SK-N-SH (cell line): ENCODE data around the gene AK3.

Source experiments
- EP300 ChIP-seq, 2 experiments: IDR thresholded peaks; 2 replicates each; pipeline versions ENCODE4 v1.4.0 to v1.6.1; 2012; ENCODE audit warnings: borderline replicate concordance in 1 of 2, low read depth in 1 of 2, low read length in 1 of 2
- REST ChIP-seq: IDR thresholded peaks from 2 replicates; pipeline ENCODE4 v1.6.1; 2012; ENCODE audit warnings: mild to moderate bottlenecking, low read depth, low read length, moderate library complexity

- TF ChIP-seq EP300 (IDR thresholded peaks at IDR 0.05; ENCODE audit: borderline replicate concordance in 1 of 2, low read depth in 1 of 2, low read length in 1 of 2) (no peak), REST (no peak)
Observed at GRCh38 chr9:4769321-4770080, 28.5 kb upstream of the AK3 start.
